ENCODE measurements around the gene PPCS.

PPCS gene

DNA sequence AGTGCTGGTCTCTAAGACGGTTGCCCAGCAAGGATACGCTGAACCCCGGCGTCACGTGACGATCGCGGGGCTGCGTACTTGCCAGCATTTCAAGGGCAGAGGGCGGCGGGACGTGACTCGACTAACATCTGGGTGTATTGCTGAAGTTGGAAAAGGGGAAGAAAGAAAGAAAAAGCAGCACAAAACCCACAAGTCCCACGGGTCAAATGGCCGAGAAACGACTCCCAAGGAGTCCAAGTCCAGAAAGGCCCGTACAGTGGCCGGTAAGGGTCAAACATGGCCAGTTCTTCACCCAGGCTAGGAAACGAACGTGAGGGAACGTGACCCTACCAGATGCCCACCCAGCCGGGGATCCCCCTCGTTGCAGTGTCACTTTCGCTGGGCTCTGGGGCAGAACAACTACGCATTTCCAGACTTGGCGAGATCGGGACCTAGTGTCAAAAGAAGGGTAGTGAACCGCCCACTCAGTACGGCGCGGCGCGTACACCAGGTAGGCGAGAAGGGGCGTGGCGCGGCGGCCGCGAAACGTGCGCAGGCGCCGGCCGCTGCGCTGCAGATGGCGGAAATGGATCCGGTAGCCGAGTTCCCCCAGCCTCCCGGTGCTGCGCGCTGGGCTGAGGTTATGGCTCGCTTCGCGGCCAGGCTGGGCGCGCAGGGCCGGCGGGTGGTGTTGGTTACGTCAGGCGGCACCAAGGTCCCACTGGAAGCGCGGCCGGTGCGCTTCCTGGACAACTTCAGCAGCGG is at the start of gene PPCS, which contains the start of gene ZMYND12:
TSS of gene PPCS (plus strand) at position 534 of the 744 bp plus-strand sequence. CDS start at position 557, 23 bp downstream.
TSS of gene ZMYND12 (minus strand) at position 13 of the 744 bp plus-strand sequence. CDS start 25 bp downstream, outside the sequence.
- DNase-seq, result peak; percentile 59 to 80

DNA sequence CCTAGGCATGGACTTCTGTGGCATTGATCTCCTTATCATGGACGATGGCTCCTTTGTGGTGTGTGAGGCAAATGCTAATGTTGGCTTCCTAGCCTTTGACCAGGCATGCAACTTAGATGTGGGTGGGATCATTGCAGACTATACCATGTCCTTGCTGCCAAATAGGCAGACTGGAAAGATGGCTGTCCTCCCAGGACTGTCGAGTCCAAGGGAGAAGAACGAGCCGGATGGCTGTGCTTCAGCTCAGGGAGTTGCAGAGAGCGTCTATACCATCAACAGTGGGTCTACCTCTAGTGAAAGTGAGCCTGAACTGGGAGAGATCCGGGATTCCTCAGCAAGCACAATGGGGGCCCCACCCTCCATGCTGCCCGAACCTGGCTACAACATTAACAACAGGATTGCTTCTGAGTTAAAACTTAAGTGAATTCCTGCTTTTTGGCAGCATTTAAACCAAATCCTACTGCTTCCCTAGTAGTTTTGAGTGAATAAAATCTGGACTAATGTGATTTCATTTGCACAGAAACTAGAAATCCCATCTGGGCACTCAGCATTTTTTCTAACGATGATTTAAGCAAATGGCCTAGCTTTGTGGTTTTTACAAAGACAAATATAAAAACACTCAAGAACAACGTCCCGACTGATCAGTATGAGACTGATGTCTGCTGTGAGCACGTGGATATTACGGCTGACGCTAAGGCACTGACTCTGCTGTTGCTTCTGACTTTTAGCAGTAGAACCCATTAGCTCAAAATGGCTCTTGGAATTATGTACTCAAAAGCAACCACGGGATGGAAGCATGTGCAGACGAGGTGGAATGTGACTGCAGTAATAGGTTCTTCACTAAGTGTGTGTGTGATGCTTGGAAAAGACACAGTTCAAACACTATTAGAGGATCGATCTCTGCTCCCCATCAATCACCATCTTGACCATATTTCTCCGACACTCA is 41.5 kb upstream of the PPCS start:
- no peak for DNase-seq

DNA sequence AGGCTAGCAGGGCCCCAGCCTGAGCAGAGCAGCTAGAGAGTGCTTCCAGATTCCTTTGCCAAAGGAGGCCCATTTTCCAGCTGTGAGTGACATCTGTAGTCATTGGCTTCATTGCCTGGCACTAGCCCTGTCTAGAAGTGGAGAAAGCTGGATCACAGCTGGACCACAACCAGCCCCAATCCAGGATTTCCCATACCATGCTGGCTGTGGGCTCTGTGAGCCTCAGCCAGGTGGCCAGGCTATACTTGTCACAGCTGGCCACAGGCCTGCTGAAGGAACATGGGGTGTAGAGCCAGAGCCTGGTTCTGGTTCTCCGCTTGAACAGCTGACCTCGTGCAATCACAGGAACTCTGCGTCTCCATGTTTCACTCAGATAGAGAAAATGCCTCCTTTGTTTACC is 39.2 kb upstream of the PPCS start:
- DNase-seq, result peak in 1 of 2 experiments; percentile 7

- no peak for DNase-seq
Measured at GRCh38 chr1:42418516-42418915, 37.8 kb upstream of the PPCS start.

- peak; percentile 92 to 98 for DNase-seq
Measured at GRCh38 chr1:42419126-42419821, 37.1 kb upstream of the PPCS start.

DNA sequence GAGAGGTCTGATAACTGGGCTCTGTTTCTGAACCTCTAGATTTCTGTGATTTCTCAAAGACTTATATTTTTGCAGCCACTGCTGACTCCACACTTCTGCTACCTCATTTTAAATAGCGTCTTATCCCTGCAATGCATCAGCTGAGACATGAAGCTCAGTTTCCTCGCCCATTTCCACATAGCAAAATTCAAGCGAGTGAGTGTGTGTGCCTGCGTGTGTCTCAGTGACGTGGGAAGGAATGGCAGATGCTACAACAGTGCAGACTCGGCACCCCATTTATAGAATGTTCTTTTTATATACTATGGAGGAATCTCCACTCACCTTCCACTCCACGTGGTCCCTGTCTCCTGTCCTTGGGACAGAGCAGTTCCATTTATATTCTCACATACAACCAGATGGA is 36.2 kb upstream of the PPCS start:
- DNase-seq, result peak in 1 of 2 experiments; percentile 41

GRCh38 chr1:42420911-42421585 is 35.3 kb upstream of the PPCS start:
- peak; percentile 99 to 100 for DNase-seq

- DNase-seq, result peak; percentile 44 to 75
Measured at GRCh38 chr1:42422737-42423136, 33.6 kb upstream of the PPCS start.

- no peak for DNase-seq
Measured at GRCh38 chr1:42423681-42424080, 32.7 kb upstream of the PPCS start.

- no peak for DNase-seq
Measured at GRCh38 chr1:42424201-42424600, 32.1 kb upstream of the PPCS start.

DNA sequence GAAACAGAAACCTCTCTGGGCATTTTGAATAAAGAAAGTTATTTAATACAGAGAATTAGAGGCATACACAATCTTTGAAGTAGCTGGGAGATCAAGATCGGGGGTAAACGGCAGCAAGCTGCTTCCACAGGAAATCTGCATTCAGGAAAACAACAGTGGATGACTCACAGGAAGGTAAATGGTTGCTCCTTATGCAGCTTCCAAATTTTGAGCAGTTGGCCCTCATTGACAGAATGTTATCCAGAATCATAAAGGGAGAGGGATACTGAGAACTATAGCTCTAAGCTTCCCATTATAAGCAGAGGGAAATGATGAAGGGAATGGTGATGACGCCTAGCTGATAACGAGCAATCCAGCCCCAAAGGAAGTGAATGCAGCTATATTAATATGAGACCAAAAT is 29.1 kb upstream of the PPCS start:
- no peak for DNase-seq

- DNase-seq, result no peak
Measured at GRCh38 chr1:42429603-42430002, 26.7 kb upstream of the PPCS start.

- no peak for DNase-seq
Measured at GRCh38 chr1:42430286-42431135, 25.8 kb upstream of the PPCS start.

DNA sequence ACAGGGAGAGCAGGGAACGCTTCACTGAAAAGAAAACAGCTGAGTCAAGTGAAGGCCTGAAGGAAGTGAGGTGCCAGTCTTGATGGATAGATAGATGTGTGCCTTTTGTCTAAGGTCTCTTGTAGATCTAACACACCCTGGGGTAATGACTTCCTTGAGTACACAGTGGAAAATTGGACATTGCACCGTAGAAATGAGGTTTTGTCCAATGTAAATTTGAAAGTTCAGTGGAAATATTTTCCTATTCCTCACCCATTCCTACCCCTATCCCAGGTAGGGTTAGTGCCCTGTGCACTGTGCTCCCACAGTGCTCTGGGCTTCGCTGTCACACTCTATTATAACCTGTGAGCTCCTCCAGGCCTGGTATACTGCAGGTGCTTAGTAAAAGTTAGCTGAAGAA is 24.8 kb upstream of the PPCS start:
- no peak for DNase-seq

DNA sequence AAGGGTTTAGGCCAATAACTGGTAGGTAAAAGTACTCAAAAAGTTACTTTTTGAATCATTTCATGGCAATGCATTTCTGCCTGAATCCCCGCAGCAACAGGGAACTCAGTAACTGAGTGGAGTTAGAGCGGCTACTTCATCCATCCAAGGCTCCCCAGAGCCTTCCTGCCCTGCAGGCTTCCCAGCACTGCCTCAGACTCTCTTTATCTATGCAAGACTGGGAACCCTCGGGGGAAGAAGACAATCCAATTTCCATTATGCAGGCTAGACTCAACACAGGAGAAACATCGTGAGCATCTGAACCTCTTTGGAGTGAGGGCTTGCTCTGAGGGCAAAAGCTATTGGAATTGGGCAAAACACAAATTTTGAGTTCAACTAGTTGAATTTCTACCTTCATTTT is 23.6 kb upstream of the PPCS start:
- DNase-seq, result no peak

DNA sequence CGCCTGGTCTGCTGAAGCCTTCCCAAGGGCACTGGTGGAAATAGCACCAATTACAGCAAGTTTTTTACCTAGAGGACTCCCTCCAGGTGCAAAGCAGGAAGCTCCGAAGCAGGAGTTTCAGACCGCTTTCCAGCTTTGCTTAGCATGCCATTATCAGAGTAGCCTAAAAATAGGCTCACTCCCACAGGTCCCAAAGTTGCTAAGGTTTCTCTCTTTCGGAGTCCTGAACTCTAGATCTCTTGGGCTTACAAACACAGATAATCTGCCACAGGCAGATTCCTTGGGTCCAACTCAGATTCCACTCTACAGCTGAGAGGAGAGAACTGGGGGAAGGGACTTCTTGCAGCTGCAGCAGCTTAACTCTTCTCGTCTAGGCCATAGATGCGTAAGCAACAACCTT is 23.0 kb upstream of the PPCS start:
- no peak for DNase-seq

GRCh38 chr1:42434340-42434739 is 22.0 kb upstream of the PPCS start:
- no peak for DNase-seq

DNA sequence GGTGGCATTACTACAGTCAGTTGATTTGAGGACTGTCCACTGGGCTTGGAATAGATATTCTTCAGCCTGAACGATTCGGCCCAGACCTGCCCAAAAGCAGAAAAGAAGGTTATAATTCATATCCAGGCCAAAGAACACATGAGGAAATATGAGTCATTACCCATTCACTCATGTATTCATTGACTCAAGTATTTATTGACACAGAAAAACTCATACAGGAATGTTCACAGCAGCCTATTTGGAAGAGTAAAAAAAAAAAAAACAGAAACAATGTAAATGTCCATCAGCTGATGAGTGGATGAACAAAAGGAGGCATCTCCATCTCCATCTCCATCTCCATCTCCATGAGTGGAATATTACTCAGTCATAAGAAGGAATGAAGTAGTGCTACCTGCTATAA is 16.4 kb upstream of the PPCS start:
- no peak for DNase-seq

DNA sequence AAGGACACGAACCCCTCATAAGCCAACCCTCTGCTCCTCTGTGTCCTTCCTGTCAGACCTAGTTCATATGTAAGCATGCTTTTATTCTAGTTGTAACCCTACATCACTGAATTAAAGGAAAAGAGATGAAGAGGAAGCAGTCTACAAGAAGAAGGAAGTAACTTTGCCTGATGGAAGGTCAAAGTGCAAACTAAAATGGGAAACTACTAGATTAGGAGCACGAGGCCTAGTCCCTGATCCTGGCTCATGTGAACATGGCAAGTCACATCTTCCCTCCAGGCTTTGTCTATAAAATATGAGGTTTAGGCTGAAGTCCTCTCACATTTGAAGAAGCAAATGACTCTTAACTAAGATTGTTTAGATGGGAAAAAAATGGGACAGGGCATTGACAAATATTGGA is 13.7 kb upstream of the PPCS start:
- DNase-seq, result no peak

DNA sequence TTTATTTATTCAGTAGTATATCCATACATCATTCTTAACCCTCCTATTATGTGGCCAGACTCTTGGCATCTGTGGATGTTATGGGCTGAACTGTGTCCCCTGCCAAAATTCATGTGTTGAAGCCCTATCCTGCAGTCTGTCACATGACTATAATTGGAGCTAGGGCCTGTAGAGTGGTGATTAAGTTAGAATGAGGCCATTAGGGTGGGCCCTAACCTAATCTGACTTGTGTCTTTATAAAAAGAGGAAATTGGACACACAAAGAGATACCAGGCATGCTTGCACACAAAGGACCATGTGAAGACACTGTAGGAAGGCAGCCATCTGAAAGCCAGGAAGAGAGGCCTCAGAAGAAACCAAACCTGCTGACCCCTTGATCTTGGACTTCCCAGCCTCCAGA is 7.1 kb upstream of the PPCS start:
- no peak for DNase-seq

GRCh38 chr1:42450061-42450460 is 6.3 kb upstream of the PPCS start:
- no peak for DNase-seq

- no peak for DNase-seq
Measured at GRCh38 chr1:42453386-42453785, 3.0 kb upstream of the PPCS start.

Data from NCI-H446 (cell line).